Suppressor macrophage treated with lipopolysaccharide for 4 hours (primary cell): ENCODE results near the gene ALX3.

Experiments
- DNase-seq: peaks from one replicate; pipeline ENCODE4 v3.0.0-alpha.2; 2020

Gene ALX3

GRCh38 chr1:110070671-110071242 is at the start of gene ALX3:
TSS of gene ALX3 (minus strand) at chr1:110070672. CDS start at chr1:110070612, 60 bp downstream.
- no peak for DNase-seq

DNA sequence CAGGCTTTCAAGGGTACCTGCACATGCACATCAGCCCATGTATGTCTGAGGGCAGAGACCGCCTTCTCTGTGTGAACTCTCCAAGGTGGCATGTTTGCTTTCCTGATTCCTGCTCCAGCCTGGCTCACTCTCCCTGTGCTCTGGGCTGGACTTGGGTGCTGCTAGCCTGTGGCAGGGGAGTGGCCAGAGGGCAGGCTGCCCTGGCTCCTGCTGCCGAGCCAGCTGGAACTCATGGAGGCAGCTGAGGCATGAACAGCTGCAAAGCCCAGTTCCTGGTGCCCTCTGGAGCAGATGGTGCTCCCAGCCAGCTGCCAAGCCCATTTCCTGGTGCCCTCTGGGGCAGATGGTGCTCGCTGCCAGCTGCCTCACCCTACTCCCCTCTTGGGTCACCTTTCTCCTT is 49.4 kb upstream of the ALX3 start:
- DNase-seq, result no peak

DNA sequence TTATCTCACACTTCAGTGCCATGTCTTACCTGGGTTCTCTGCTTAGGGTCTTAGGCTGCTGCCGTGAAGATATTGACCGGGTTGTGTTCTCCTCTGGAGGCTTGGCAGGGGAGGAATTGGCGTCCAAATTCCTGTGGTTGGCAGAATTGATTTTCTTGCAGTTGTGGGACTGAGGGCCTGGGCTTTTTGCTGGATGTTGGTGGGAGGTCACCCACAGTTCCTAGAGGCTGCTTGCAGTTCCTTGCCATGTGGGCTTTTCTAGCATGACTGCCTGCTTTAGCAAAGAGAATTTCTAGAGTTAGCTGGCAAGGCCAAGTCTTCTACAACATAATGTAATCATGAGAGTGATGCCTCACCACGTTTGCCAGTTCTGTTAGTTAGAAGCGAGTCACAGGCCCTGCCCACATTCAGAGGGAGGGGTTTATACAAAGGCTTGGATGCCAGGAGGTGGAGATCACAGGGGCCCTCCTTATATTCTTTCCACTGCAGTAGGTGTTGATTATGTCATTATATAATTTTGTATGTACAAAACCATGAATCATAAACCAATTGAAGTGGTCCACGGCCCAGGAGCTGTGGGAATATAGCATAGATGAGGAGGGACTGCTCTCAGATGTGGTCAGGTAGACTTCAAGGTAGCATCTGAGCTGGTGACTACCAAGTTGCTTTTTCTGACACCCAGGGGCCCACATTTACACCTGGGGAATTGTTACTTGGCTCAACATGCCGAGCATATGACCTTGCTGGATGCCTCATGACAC is 48.3 kb upstream of the ALX3 start:
- peak; percentile 23 for DNase-seq

- no peak for DNase-seq
These were observed 44.3 kb upstream of the ALX3 start for GRCh38 chr1:110114784-110115183.

- DNase-seq, result no peak
These were observed 43.7 kb upstream of the ALX3 start for GRCh38 chr1:110114173-110114572.

GRCh38 chr1:110113551-110113950 is 43.1 kb upstream of the ALX3 start:
- no peak for DNase-seq

GRCh38 chr1:110112656-110113055 is 42.2 kb upstream of the ALX3 start:
- no peak for DNase-seq

DNA sequence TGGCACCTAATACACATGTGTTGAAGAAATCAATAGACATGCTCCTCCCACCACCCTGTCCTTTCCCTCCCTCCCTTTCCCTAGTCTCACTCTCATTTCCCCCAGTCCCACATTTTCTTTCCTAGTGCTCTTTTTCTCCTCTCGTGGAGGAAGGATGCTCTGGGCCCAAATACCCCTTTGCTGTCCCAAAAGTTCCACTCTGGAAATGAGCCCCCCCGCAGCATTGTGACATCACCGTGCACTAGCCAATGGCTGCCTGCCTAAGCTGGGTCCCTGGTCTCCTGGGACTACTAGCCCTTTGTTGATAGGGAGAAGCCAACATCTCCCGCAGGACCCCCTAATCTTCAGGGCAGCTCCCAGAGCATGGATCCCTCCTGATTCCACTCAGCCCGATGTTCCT is 41.7 kb upstream of the ALX3 start, which contains the start of gene UBL4B:
UBL4B (plus strand) TSS at position 301 of the 400 bp plus-strand sequence; CDS start at position 393, 92 bp downstream.
- DNase-seq, result no peak

GRCh38 chr1:110111081-110111480 is 40.6 kb upstream of the ALX3 start:
- DNase-seq, result no peak

DNA sequence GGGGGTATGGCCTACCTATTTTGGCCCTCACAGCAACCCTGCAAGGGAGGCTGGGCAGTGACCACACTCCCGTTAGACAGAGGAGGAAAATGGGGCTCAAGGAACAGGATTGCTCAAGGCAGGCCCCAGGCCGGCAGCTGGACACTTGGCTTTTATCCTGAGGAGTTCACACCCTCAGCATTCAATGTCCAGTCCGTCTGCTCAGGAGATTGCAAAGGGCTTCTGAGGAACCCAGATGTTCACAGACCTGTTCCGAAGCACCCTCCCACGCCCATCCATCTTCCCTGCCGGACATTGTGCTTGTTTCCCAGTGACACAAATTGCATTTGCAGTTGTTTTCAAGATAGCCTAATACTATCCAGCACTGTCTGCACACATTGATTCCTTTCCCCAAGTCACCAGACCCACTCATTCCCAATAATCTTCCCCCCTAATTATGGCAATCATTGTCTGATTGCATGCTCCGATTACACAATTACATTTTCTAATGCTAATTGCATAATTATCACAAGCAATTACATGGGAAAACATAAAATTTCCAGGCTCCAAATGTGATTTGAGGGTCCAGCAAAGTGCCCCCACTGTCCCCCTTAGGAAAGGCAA is 37.5 kb upstream of the ALX3 start:
- DNase-seq, result no peak

DNA sequence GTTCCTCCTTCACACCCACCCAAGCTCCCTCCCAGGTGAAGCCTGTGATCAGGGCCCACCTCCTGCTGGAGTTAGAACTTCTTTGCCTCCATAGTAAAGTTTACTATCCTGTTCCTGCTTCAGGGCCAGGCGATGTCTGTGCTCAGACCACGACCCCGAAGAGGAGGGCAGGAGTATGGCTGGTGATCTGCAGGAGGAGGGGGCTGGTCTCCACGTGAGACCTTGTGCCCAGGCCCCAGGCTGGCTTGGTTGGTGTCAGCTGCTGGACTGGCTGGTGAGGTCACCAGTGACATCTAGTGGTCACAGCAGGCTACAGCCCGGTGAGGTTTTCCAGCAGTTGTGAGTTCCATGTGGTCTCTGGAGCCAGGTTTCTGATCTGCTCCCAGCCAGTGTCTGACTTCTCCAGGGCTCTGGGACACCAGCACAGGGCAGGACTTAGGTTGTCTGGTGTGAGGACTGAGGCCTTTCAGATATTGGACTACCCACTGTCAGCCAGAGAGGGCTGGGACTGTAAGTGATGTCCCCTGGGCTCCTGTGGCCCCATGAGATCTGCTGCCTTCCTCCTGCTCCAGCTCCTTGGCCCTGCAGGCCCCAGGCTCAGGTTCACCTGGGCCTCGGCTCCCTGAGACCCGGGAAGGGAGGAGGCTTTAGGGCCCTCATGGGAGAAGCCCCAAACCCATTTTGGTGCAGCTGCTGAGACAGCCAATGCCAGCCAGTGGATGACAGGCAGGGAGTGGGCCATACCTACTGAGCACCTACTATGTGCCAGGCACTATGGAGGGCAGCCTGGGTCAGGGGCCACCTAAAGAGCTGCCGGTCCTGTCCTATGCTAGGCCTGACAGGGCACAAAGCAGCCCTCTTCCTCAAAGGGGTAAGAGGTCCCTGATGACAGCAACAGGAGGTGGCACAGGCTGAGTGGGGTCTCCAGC is 35.8 kb upstream of the ALX3 start:
- DNase-seq, result peak; percentile 75

DNA sequence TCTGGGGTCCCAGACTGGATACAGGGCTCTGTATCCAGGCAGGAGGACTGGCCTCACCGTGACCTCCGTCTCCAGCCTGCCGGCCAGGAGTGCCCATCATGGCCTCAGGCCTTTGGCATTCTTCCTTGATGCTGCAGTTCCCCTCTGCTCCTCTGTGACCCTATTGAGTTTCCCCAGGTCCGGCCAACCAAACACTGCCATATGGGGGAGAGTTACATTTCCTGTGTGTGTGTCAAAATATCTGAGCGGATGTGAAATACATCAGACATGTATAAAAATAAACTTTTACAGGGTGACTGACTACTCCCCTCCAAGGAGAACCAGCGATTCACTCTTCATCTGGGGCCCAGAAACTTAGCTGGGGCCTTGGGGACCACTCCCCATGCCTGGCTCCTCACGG is 31.6 kb upstream of the ALX3 start:
- DNase-seq, result no peak

DNA sequence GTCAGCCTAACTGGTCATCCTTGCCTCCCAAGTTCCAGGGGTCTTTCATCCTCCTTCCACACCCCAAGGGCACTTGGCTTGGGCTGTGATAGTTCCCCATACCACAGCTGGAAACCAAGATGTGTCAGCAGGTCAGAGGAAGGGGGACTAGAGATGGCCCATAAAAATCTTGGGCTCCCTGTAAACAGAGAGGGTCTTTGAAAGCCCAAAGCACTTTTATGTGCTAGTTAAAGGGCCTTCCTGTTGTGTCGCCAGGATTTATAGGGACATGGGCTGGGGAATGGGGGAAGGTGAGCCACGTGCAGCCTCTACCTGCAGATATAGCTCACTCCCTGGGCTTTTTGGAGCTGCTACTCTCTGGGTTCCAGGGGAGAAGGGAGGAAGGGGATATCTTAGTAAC is 29.9 kb upstream of the ALX3 start:
- DNase-seq, result no peak

DNA sequence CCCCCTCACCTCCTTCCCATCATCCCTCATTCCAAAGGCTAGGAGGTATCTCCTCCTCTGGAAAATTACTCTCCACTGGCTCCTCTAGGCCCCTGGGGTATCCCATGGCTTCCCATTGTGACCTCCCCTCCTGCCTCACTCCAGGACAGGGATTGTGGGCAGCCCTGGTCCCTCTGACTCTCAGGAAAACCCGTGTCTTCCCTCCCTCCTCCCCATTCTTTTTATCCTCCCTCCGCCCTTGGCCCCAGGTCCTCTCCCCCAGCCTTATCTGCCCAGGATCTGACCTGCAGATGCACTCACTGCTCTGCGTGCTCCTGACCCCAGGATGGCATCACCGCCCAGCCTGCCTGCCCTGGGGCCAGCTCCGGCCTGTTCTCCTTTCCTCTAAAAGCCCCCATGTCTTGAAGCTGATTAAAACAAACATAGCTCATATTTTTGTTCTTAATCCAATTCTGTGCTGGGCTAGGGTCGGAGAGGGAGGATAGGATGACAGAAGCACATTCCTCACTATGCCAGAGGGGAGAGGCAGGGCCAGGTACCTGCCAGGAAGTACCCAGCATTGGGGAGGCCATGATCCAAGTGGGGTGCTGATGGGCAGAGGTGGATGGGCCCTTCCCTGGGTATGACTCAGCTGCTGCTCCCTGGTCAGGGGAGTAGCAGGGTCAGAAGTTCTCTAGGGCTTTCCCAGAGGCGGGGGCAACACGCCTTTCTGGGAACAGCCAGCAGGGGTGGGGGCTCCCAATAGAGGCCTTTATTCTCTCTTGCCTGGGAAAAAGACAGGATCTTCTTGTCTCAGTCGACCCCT is 28.0 kb upstream of the ALX3 start:
- no peak for DNase-seq

DNA sequence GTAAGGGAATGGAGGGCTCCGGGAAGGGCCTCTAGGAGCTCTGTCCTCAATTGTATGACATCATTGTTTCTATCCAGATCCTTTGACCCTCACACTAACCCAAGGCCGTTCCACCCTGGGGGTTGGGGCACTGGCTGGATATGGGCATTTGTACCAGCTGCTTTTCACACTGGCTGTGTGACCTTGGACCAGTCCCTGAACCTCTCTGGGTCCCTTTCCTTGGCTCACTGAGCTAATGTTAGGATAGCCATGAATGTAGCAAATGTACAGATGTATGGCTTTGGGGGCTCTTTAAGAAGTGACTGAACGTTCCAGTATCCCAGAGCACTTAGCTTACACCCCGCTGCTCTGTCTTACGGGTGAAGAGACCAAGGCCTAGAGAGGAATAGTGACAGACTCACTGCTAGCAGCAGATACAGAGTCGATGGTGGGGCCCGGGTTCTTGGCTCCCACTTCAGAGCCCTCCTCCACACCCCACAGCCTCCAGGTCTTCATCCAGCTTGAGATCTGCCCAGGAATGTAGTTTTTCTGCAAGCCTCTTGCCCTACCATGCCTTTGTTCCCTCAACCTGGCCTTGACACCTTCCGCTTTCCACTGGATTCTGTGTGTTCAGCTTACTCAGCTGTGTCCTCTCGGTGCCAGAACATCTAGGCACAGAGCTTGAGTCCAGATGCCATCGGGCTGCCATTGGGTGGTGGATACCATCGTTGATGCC is 27.2 kb upstream of the ALX3 start:
- no peak for DNase-seq

DNA sequence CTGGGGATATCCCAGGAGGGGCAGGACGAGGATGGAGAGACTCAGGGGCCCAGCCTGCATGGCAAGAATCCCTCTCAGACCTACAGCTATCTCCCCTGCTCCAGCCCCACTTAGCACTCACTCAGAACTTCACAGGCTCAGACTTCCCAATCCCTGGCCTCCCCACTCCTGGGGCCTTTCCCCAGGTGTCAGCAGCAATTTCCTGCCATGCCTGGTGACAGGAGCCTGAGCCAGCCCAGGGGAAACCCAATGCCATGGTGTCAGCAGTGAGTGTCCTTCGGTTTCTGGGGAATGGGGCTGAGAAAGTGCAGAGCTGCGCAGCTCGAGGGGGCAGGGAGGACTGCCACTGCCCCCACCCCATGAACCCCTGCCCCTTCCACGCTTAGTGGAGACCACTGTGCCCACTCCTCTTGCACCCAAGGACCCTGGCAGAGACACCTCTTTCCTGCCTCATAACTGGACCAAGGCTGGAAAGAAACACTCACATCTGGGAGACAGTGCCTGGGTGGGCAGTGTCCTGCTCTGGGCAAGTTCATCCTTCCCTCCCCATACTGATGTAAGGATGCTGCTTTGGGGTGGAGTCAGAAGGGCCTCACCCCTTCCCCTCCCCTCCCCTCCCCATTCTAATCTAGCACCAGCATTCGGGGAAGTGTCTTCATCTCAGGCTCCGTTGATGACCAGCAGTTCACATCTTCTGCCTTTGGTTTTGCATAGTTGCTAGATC is 24.6 kb upstream of the ALX3 start:
- DNase-seq, result no peak

- no peak for DNase-seq
These were observed 22.5 kb upstream of the ALX3 start for GRCh38 chr1:110092991-110093390.

- no peak for DNase-seq
These were observed 21.3 kb upstream of the ALX3 start for GRCh38 chr1:110091791-110092190.

GRCh38 chr1:110091381-110091780 is 20.9 kb upstream of the ALX3 start:
- DNase-seq, result no peak

DNA sequence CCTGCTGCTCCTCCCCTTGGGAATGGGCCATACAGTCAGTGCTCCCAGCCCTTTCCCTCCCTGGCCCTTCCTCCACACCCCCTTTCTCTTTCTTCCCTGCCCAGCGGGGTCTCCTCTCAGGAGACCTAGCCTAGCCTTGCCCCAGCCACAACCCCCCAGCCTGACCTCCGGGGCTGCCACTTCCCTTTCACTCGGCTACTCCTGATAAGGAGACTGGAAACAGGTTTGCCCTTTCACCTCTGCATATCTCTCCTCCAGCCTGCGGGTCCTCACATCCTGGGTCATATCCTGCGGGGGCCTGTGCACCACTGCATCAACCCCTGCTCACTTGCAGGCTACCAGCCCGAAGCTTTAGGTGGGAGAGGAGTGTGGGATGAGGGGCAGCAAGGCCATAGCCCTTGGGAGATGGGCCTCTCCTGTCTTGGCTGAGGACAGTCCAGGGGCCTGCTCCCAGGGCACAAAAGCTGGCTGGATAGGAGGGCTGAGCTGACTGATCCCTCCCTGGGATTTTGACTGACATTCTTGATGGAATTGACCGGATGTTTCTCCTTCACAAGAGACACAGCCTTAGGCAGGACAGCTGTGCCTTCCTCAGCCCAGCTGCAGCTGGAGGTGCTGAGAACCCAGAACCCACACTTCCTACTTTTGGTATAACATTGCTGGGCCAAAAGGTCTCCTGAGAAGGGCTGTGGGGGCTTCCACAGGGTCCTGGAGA is 19.2 kb upstream of the ALX3 start:
- no peak for DNase-seq
